T-cell (primary cell): ENCODE results near the gene TMEM170A. TPM values are rescaled to one million over a fixed set of nuclear protein-coding genes. Genes with fewer than 3 reads are reported as not detected.
"Not testable (repeated sequence)": the region's sequence is repeated elsewhere in the genome, so short reads cannot be mapped to it uniquely, and the experiment has no call there.

Experiments
- ATAC-seq, 4 experiments: fragments of 200-7000 bp in 3 of 4; fragments of 150-1000 bp in 1 of 4; cut with Tn5 transposase; replicated peaks in 1 of 4; 1 replicate in 3 of 4; 2 replicates in 1 of 4; pipeline ENCODE4 v1.10.0; 2021; ENCODE audit warnings: moderate library complexity in 3 of 4, mild to moderate bottlenecking in 2 of 4, moderate number of reproducible peaks in 1 of 4
- CTCF ChIA-PET, 2 donors: fragments of 300-600 bp; sonication (Branson Sonifier 250); formaldehyde crosslinking; loops; one replicate each; lab custom pipeline; 2022; ENCODE audit warnings: antibody characterized with exemption in 2 of 2; lab: Charles Lee
- POLR2A ChIA-PET, 2 donors: fragments of 300-600 bp; sonication (Branson Sonifier 250); formaldehyde crosslinking; loops; one replicate each; lab custom pipeline; 2022; ENCODE audit warnings: antibody characterized with exemption in 2 of 2; lab: Charles Lee
- DNase-seq, 35 experiments: peaks; one replicate each; pipeline versions ENCODE4 v3.0.0 to v3.0.0-alpha.2; 2013 to 2023
- H3K27ac ChIP-seq: one replicate; pipeline ENCODE4 v1.5.1; 2013; ENCODE audit warnings: low read length
- H3K27me3 ChIP-seq, 2 experiments: replicated peaks in 1 of 2; 1 replicate in 1 of 2; 2 replicates in 1 of 2; pipeline versions ENCODE4 v1.6.1 to v1.7.0; 2013; ENCODE audit warnings: low read length in 1 of 2, mixed read lengths in 1 of 2; ENCODE audit not compliant: control insufficient read depth in 2 of 2, insufficient read depth in 2 of 2; ENCODE audit errors: extremely low read depth in 1 of 2
- H3K36me3 ChIP-seq, 2 donors: 1 replicate in 1 of 2; 2 replicates in 1 of 2; pipeline versions ENCODE4 v1.6.1 to v1.7.0; 2013; ENCODE audit warnings: low read length in 1 of 2; ENCODE audit not compliant: control insufficient read depth in 2 of 2, insufficient read depth in 1 of 2; ENCODE audit errors: extremely low read depth in 1 of 2
- H3K4me1 ChIP-seq, 2 experiments: 1 replicate in 1 of 2; 2 replicates in 1 of 2; pipeline versions ENCODE4 v1.6.1 to v1.7.0; 2013; ENCODE audit warnings: low read length in 2 of 2, mixed read lengths in 1 of 2; ENCODE audit not compliant: insufficient read depth in 2 of 2, control insufficient read depth in 1 of 2; ENCODE audit errors: extremely low read depth in 1 of 2
- H3K4me3 ChIP-seq, 2 donors: 1 replicate in 1 of 2; 2 replicates in 1 of 2; pipeline versions ENCODE4 v1.5.1 to v1.7.0; 2013; ENCODE audit warnings: mild to moderate bottlenecking in 2 of 2, low read length in 1 of 2, moderate library complexity in 1 of 2; ENCODE audit not compliant: control insufficient read depth in 1 of 2; ENCODE audit errors: extremely low read depth in 1 of 2
- H3K9me3 ChIP-seq: 2 replicates; pipeline ENCODE4 v1.7.0; 2013
- H3K27ac Mint-ChIP-seq, 2 donors: one replicate each; pipeline ENCODE4 v1.8.0; 2020 to 2021; ENCODE audit warnings: mild to moderate bottlenecking in 2 of 2, mixed read lengths in 2 of 2
- H3K27me3 Mint-ChIP-seq, 2 donors: one replicate each; pipeline ENCODE4 v1.8.0; 2021 to 2022; ENCODE audit warnings: mixed read lengths in 2 of 2
- H3K36me3 Mint-ChIP-seq: one replicate; pipeline ENCODE4 v1.8.0; 2021; ENCODE audit warnings: mixed read lengths
- H3K4me1 Mint-ChIP-seq, 3 donors: one replicate each; pipeline ENCODE4 v1.8.0; 2020 to 2022; ENCODE audit warnings: mixed read lengths in 3 of 3, mild to moderate bottlenecking in 1 of 3
- H3K4me3 Mint-ChIP-seq, 3 donors: one replicate each; pipeline ENCODE4 v1.8.0; 2020 to 2022; ENCODE audit warnings: mild to moderate bottlenecking in 3 of 3, mixed read lengths in 3 of 3, moderate library complexity in 3 of 3
- H3K9me3 Mint-ChIP-seq, 3 donors: one replicate each; pipeline ENCODE4 v1.8.0; 2020 to 2022; ENCODE audit warnings: mixed read lengths in 3 of 3
- WGBS: methylation state at CpG from one replicate; pipeline ENCODE4 v1.1.5; 2013; ENCODE audit warnings: missing lambda C conversion rate; ENCODE audit not compliant: insufficient coverage; 5-methylcytosine and 5-hydroxymethylcytosine counted together
- total RNA-seq, 35 experiments: library from RNA in 6 of 35; stranded (reverse) in 6 of 35; fragments of 120-200 nt in 1 of 35; gene quantifications; one replicate each; pipeline versions ENCODE4 v1.2.1 to v1.2.4 and lab custom pipeline; 2013 to 2026

The TMEM170A gene
- total RNA-seq, 5 donors from 2014 or later (not counting 1 experiment from before 2014, with no cell fraction given), result 37.7 to 45.8 (median 41.9) TPM

GRCh38 chr16:75463389-75464121 is 934 bp downstream of the TMEM170A start:
- peak overlapping the region; percentile 98 for H3K27ac ChIP-seq
- peaks cover 9 to 34% of the 10 kb centered on the region in 2 experiments for H3K4me1 ChIP-seq
- peak in 10 of 35 experiments; percentile 1 to 27 (median 15) for DNase-seq
- peak in 3 of 4 experiments; percentile 0 to 6 (median 1) for ATAC-seq
- Mint-ChIP-seq H3K27ac (peak overlapping the region; percentile 82 to 90), H3K4me3 (peak overlapping the region; percentile 82 to 93 (median 82)), H3K4me1 (peaks cover 50 to 58% (median 53%) of the 10 kb centered on the region in 3 donors)
- peak overlapping the region; percentile 91 to 97 for H3K4me3 ChIP-seq
- H3K27me3 Mint-ChIP-seq, H3K36me3 ChIP-seq, H3K9me3 ChIP-seq, H3K9me3 Mint-ChIP-seq, H3K36me3 Mint-ChIP-seq, H3K27me3 ChIP-seq: not testable (repeated sequence)
- WGBS, result 0% methylated on average over 27 of the region's 39 CpGs
- CTCF ChIA-PET, result interaction anchor here in 1 of 2 donors (0.5 to 2.8 kb wide), 9 partner anchors 8 to 265 kb away, joined by 3 to 30 read pairs (median 3); partner anchors contain the start of genes CFDP1 and TMEM231
- POLR2A ChIA-PET, result interaction anchor here (0.8 to 0.9 kb wide), 2 partner anchors 29 to 30 kb away, joined by 3 read pairs; no protein-coding TSS in a partner anchor

- peak in 1 of 35 experiments; percentile 67 for DNase-seq
- Mint-ChIP-seq H3K4me3 (peak overlapping the region; percentile 82 to 93 (median 82)), H3K36me3 (peaks cover 8% of the 10 kb centered on the region), H3K9me3 (no peaks in the 10 kb centered on the region), H3K4me1 (peaks cover 57 to 64% (median 61%) of the 10 kb centered on the region in 3 donors), H3K27ac (peak overlapping the region; percentile 71 to 82), H3K27me3 (no peaks in the 10 kb centered on the region)
- ChIA-PET CTCF (interaction anchor here in 1 of 2 donors (1.0 kb wide), 1 partner anchor 29 kb away, joined by 3 read pairs; no protein-coding TSS in a partner anchor), POLR2A (no interaction called here)
- no peaks in the 10 kb centered on the region for H3K9me3 ChIP-seq
- H3K4me3 ChIP-seq, result peak overlapping the region in 1 of 2 donors; percentile 97
- peaks cover 9 to 34% of the 10 kb centered on the region in 2 experiments for H3K4me1 ChIP-seq
- H3K27me3 ChIP-seq, result peaks cover 0 to 2% of the 10 kb centered on the region in 2 experiments
- 0% methylated on average over 2 of the region's 2 CpGs for WGBS
- no peaks in the 10 kb centered on the region for H3K36me3 ChIP-seq
- H3K27ac ChIP-seq, result no peak overlapping the region
- peak in 1 of 4 experiments; percentile 16 for ATAC-seq
Measured at GRCh38 chr16:75462806-75463205, 1.7 kb downstream of the TMEM170A start.

- Histone ChIP-seq H3K4me1 (peaks cover 9 to 41% of the 10 kb centered on the region in 2 experiments), H3K27me3 (no peaks in the 10 kb centered on the region), H3K9me3 (no peaks in the 10 kb centered on the region), H3K4me3 (no peak overlapping the region), H3K36me3 (no peaks in the 10 kb centered on the region), H3K27ac (no peak overlapping the region)
- Mint-ChIP-seq H3K9me3 (no peaks in the 10 kb centered on the region), H3K36me3 (peaks cover 8% of the 10 kb centered on the region), H3K27ac (peak overlapping the region in 1 of 2 donors; percentile 28), H3K4me1 (peaks cover 67 to 74% (median 71%) of the 10 kb centered on the region in 3 donors), H3K27me3 (no peaks in the 10 kb centered on the region), H3K4me3 (no peak overlapping the region)
- ATAC-seq (no peak), DNase-seq (peak in 1 of 35 experiments; percentile 8)
- ChIA-PET POLR2A (no interaction called here), CTCF (no interaction called here)
- no CpG with 5 or more reads among the region's 2 CpGs for WGBS
Measured at GRCh38 chr16:75461575-75461974, 2.9 kb downstream of the TMEM170A start.

DNA sequence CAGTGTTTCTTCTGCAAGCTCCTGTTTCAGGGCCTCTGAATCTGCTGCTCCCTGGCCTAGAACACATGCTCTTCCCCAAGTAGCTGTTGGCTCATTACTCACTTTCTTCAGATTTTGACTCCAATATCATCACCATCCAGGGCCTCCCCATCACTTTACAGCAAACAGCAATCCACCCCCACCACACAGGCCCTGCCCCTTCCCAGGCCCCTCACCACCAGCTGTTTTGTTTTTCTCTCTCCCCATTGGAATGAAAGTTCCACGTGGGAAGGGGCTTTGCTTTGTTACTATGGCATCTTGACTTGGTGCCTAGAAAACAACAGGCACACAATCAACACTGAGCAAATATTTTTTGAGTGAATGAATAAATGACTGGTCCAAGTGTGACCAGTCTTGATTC is 4.0 kb downstream of the TMEM170A start:
- Histone ChIP-seq H3K9me3 (no peaks in the 10 kb centered on the region), H3K4me1 (peaks cover 9 to 41% of the 10 kb centered on the region in 2 experiments), H3K36me3 (no peaks in the 10 kb centered on the region), H3K4me3 (no peak overlapping the region), H3K27ac (no peak overlapping the region), H3K27me3 (no peaks in the 10 kb centered on the region)
- H3K4me3 Mint-ChIP-seq, result peak overlapping the region in 2 of 3 donors; percentile 6 to 27
- peak overlapping the region in 1 of 2 donors; percentile 39 for H3K27ac Mint-ChIP-seq
- H3K27me3 Mint-ChIP-seq, result no peaks in the 10 kb centered on the region
- H3K9me3 Mint-ChIP-seq, result no peaks in the 10 kb centered on the region
- WGBS, result no CpG with 5 or more reads among the region's 1 CpG
- CTCF ChIA-PET, result no interaction called here
- H3K36me3 Mint-ChIP-seq, result peaks cover 8% of the 10 kb centered on the region
- POLR2A ChIA-PET, result interaction anchor here in 1 of 2 donors (0.6 kb wide), 1 partner anchor 314 kb away, joined by 3 read pairs; no protein-coding TSS in a partner anchor
- DNase-seq (no peak), ATAC-seq (no peak)
- H3K4me1 Mint-ChIP-seq, result peaks cover 79 to 82% (median 80%) of the 10 kb centered on the region in 3 donors

- no peaks in the 10 kb centered on the region for H3K27me3 ChIP-seq
- no peak for ATAC-seq
- peaks cover 8% of the 10 kb centered on the region for H3K36me3 Mint-ChIP-seq
- WGBS, result 96% methylated on average over 4 of the region's 4 CpGs
- H3K27ac ChIP-seq, result no peak overlapping the region
- no peak overlapping the region for H3K4me3 Mint-ChIP-seq
- H3K27me3 Mint-ChIP-seq, result no peaks in the 10 kb centered on the region
- H3K9me3 Mint-ChIP-seq, result no peaks in the 10 kb centered on the region
- H3K36me3 ChIP-seq, result no peaks in the 10 kb centered on the region
- peaks cover 81 to 83% (median 83%) of the 10 kb centered on the region in 3 donors for H3K4me1 Mint-ChIP-seq
- H3K27ac Mint-ChIP-seq, result no peak overlapping the region
- peaks cover 9 to 37% of the 10 kb centered on the region in 2 experiments for H3K4me1 ChIP-seq
- no peaks in the 10 kb centered on the region for H3K9me3 ChIP-seq
- ChIA-PET CTCF (interaction anchor here in 1 of 2 donors (0.5 kb wide), 1 partner anchor 9 kb away, joined by 3 read pairs; no protein-coding TSS in a partner anchor), POLR2A (no interaction called here)
- no peak for DNase-seq
- H3K4me3 ChIP-seq, result no peak overlapping the region
Measured at GRCh38 chr16:75459691-75460090, 4.8 kb downstream of the TMEM170A start.

- POLR2A ChIA-PET, result interaction anchor here in 1 of 2 donors (0.5 kb wide), 1 partner anchor 17 kb away, joined by 4 read pairs; no protein-coding TSS in a partner anchor
Measured at GRCh38 chr16:75458439-75458838, 6.0 kb downstream of the TMEM170A start.

More at GRCh38 chr16:75458439-75458838, 6.0 kb downstream of the TMEM170A start:
- no peak overlapping the region for H3K4me3 ChIP-seq
- no peak overlapping the region for H3K27ac Mint-ChIP-seq
- CTCF ChIA-PET, result interaction anchor here in 1 of 2 donors (0.6 kb wide), 1 partner anchor 78 kb away, joined by 3 read pairs; no protein-coding TSS in a partner anchor
- DNase-seq (no peak), ATAC-seq (no peak)
- no peaks in the 10 kb centered on the region for H3K27me3 Mint-ChIP-seq
- no CpG with 5 or more reads among the region's 2 CpGs for WGBS
- H3K4me1 Mint-ChIP-seq, result peaks cover 89 to 91% (median 91%) of the 10 kb centered on the region in 3 donors
- peaks cover 9 to 39% of the 10 kb centered on the region in 2 experiments for H3K4me1 ChIP-seq
- H3K27ac ChIP-seq, result no peak overlapping the region
- H3K36me3 Mint-ChIP-seq, result peaks cover 8% of the 10 kb centered on the region
- no peaks in the 10 kb centered on the region for H3K27me3 ChIP-seq
- H3K9me3 ChIP-seq, result no peaks in the 10 kb centered on the region
- no peak overlapping the region for H3K4me3 Mint-ChIP-seq
- H3K36me3 ChIP-seq, result no peaks in the 10 kb centered on the region
- no peaks in the 10 kb centered on the region for H3K9me3 Mint-ChIP-seq
